GM12878 (cell line): ENCODE data around the gene CLEC2L. TPM values are rescaled to one million over a fixed set of nuclear protein-coding genes. Genes with fewer than 3 reads are reported as not detected.

ENCODE experiments used
- ATAC-seq: fragments of 200-7000 bp; cut with Tn5 transposase; 3 replicates; pipeline ENCODE4 v1.9.1; 2020; ENCODE audit warnings: mild to moderate bottlenecking, moderate library complexity
- BruUV-seq: library from RNA; stranded (reverse); fragments of 400-500 nt; replicated peaks from 2 replicates; lab custom pipeline; 2021; lab: Mats Ljungman, UMichigan
- CTCF ChIA-PET: fragments of 300-600 bp; sonication (Branson Sonifier 250); formaldehyde crosslinking; extraction: SDS; loops from one replicate; lab custom pipeline; 2021; ENCODE audit warnings: inconsistent platforms; lab: Yijun Ruan, JAX
- POLR2A ChIA-PET: fragments of 350-600 bp; formaldehyde crosslinking; extraction: SDS; loops from one replicate; lab custom pipeline; 2021; ENCODE audit warnings: inconsistent platforms; lab: Charles Lee
- RAD21 ChIA-PET: fragments of 300-600 bp; sonication (Branson Sonifier 250); formaldehyde crosslinking; loops from one replicate; lab custom pipeline; 2023; ENCODE audit warnings: antibody characterized with exemption; ENCODE audit not compliant: unreplicated experiment; lab: Charles Lee
- SMC1A ChIA-PET: fragments of 300-600 bp; sonication (Branson Sonifier 250); formaldehyde crosslinking; loops from one replicate; lab custom pipeline; 2023; ENCODE audit not compliant: unreplicated experiment, uncharacterized antibody; lab: Charles Lee
- DNase-seq: peaks from one replicate; pipeline ENCODE4 v3.0.0-alpha.2; 2011; ENCODE audit warnings: low read depth, low spot score
- FAIRE-seq: peaks from 3 replicates; lab custom pipeline; 2011; peaks lifted over from hg19 to GRCh38; lab: Jason Lieb, UNC
- H2AFZ ChIP-seq: 2 replicates; pipeline ENCODE4 v1.6.0; 2011; ENCODE audit warnings: low read depth, low read length, control low read depth; ENCODE audit not compliant: control insufficient read depth
- H3K27ac ChIP-seq: 2 replicates; pipeline ENCODE4 v1.5.1; 2011; ENCODE audit warnings: control low read depth; ENCODE audit not compliant: control insufficient read depth, insufficient read depth
- H3K27me3 ChIP-seq, 2 experiments: replicated peaks in 1 of 2; 2 replicates each; pipeline versions ENCODE4 v1.6.0 to v1.6.1; 2011; ENCODE audit warnings: low read length in 1 of 2; ENCODE audit not compliant: control insufficient read depth in 2 of 2, insufficient read depth in 2 of 2
- H3K36me3 ChIP-seq, 2 experiments: 2 replicates each; pipeline ENCODE4 v1.5.1; 2011; ENCODE audit warnings: low read length in 1 of 2; ENCODE audit not compliant: control insufficient read depth in 2 of 2, insufficient read depth in 2 of 2
- H3K4me1 ChIP-seq: 2 replicates; pipeline ENCODE4 v1.6.1; 2011; ENCODE audit warnings: mild to moderate bottlenecking, low read length, moderate library complexity, mixed read lengths; ENCODE audit not compliant: control insufficient read depth, insufficient read depth
- H3K4me2 ChIP-seq: 2 replicates; pipeline ENCODE4 v1.6.0; 2011; ENCODE audit warnings: control low read depth; ENCODE audit not compliant: control insufficient read depth, insufficient read depth
- H3K4me3 ChIP-seq: fragments of 200-600 bp; sonication (generic); 2 replicates; pipeline ENCODE4 v1.5.1; 2016
- H3K79me2 ChIP-seq: 2 replicates; pipeline ENCODE4 v1.6.0; 2011; ENCODE audit warnings: low read length; ENCODE audit not compliant: control insufficient read depth, insufficient read depth
- H3K9ac ChIP-seq: 2 replicates; pipeline ENCODE4 v1.8.0; 2011; ENCODE audit warnings: low read length, control low read depth, mixed read lengths; ENCODE audit not compliant: control insufficient read depth, insufficient read depth
- H3K9me3 ChIP-seq: replicated peaks from 3 replicates; pipeline ENCODE4 v1.5.1; 2011; ENCODE audit warnings: mild to moderate bottlenecking, low read length; ENCODE audit not compliant: control insufficient read depth, insufficient read depth
- H4K20me1 ChIP-seq: 2 replicates; pipeline ENCODE4 v1.6.0; 2011; ENCODE audit not compliant: control insufficient read depth, insufficient read depth
- CBFB ChIP-seq: IDR thresholded peaks from 2 replicates; pipeline ENCODE4 v1.6.1; 2016; ENCODE audit warnings: antibody characterized with exemption, low read depth
- CUX1 ChIP-seq: IDR thresholded peaks from 2 replicates; pipeline ENCODE4 v1.6.1; 2012; ENCODE audit warnings: improper control_type of control experiment, low read depth, low read length; ENCODE audit not compliant: insufficient replicate concordance
- KLF5 ChIP-seq: fragments of 450-650 bp; IDR thresholded peaks from 2 replicates; pipeline ENCODE4 v1.6.1; 2014; ENCODE audit warnings: mild to moderate bottlenecking; ENCODE audit not compliant: partially characterized antibody
- MTA2 ChIP-seq: fragments of 450-650 bp; IDR thresholded peaks from 2 replicates; pipeline ENCODE4 v1.6.1; 2016; ENCODE audit warnings: low read depth, mild to moderate bottlenecking, moderate library complexity
- RAD21 ChIP-seq: IDR thresholded peaks from 2 replicates; pipeline ENCODE4 v1.6.1; 2011; ENCODE audit warnings: mild to moderate bottlenecking, low read depth, low read length, moderate library complexity; ENCODE audit not compliant: insufficient read depth
- USF2 ChIP-seq: IDR thresholded peaks from 2 replicates; pipeline ENCODE4 v1.6.1; 2011; ENCODE audit warnings: low read depth, low read length, improper control_type of control experiment, borderline replicate concordance
- ZNF207 ChIP-seq: fragments of 450-650 bp; IDR thresholded peaks from 2 replicates; pipeline ENCODE4 v1.6.1; 2014; ENCODE audit warnings: antibody characterized with exemption, mild to moderate bottlenecking, borderline replicate concordance
- WGBS: methylation state at CpG from one replicate; pipeline ENCODE4 v1.1.6; 2016; ENCODE audit warnings: low lambda C conversion rate; ENCODE audit not compliant: insufficient replicate concordance, insufficient coverage; ENCODE audit errors: missing lambda C conversion rate; 5-methylcytosine and 5-hydroxymethylcytosine counted together
- in situ Hi-C: fragments of 300-500 bp; cut with MboI; formaldehyde crosslinking; loops from 9 replicates; pipeline ENCODE4 v1.14.3; 2018; ENCODE audit warnings: mixed read lengths
- intact Hi-C: fragments of 100-400 bp; cut with micrococcal nuclease; formaldehyde crosslinking; loops from one replicate; pipeline ENCODE4 v1.14.2; 2022; ENCODE audit not compliant: unreplicated experiment
- polyA plus RNA-seq, 11 experiments: library from polyadenylated mRNA; depleted of rRNA in 4 of 11; unstranded in 6 of 11; stranded (reverse) in 5 of 11; fragments of >200 nt; fragmentation: Nextera tagmentation in 4 of 11; fragmentation: Illumina TruSeq in 1 of 11; extraction: Ambion mirVana in 4 of 11; extraction: Trizol in 1 of 11; gene quantifications; 1 replicate in 1 of 11; 2 replicates in 10 of 11; pipeline versions ENCODE4 v1.2.1 to v1.2.3, GENCODE V29; 2011 to 2016; ENCODE audit warnings: inconsistent platforms in 2 of 11, missing spikeins in 2 of 11, low read depth in 1 of 11
- total RNA-seq, 4 experiments: library from RNA; depleted of rRNA in 3 of 4; stranded (reverse); fragments of >200 nt in 3 of 4; fragmentation: Illumina TruSeq in 1 of 4; extraction: Trizol in 1 of 4; gene quantifications; 2 replicates each; pipeline versions ENCODE4 v1.2.1 to v1.2.3, GENCODE V29; 2013 to 2021
- TF ChIP-seq, protein P1 (sequence below): IDR thresholded peaks from 2 replicates; pipeline ENCODE4 v1.6.1; 2012; ENCODE audit warnings: low read length, inconsistent platforms

CLEC2L gene
- total and polyA plus RNA-seq, 10 of the 15 experiments (the other 5 are each of a cell fraction or from before 2014, with no cell fraction given), result not detected

- Histone ChIP-seq H3K27me3 (peaks cover 0 to 3% of the 10 kb centered on the region in 2 experiments; a peak in 1 of 4 replicates), H3K27ac (no peak overlapping the region), H3K9me3 (no peaks in the 10 kb centered on the region), H3K4me1 (no peaks in the 10 kb centered on the region), H2AFZ (no peak overlapping the region), H4K20me1 (no peaks in the 10 kb centered on the region), H3K4me2 (no peak overlapping the region), H3K9ac (no peak overlapping the region), H3K4me3 (no peak overlapping the region), H3K36me3 (no peaks in the 10 kb centered on the region), H3K79me2 (no peaks in the 10 kb centered on the region)
- RAD21 ChIA-PET, result no interaction called here
- WGBS, result 59% methylated on average over 21 of the region's 21 CpGs
- BruUV-seq, result no TSS peak
- DNase-seq (no peak), FAIRE-seq (no peak), ATAC-seq (no peak)
- POLR2A ChIA-PET, result no interaction called here
- TF ChIP-seq CBFB, result no peak
- no peak for TF ChIP-seq ZNF207
- TF ChIP-seq MTA2, result no peak
- TF ChIP-seq RAD21, result no peak
- no peak for TF ChIP-seq CUX1
- TF ChIP-seq, protein P1, sequence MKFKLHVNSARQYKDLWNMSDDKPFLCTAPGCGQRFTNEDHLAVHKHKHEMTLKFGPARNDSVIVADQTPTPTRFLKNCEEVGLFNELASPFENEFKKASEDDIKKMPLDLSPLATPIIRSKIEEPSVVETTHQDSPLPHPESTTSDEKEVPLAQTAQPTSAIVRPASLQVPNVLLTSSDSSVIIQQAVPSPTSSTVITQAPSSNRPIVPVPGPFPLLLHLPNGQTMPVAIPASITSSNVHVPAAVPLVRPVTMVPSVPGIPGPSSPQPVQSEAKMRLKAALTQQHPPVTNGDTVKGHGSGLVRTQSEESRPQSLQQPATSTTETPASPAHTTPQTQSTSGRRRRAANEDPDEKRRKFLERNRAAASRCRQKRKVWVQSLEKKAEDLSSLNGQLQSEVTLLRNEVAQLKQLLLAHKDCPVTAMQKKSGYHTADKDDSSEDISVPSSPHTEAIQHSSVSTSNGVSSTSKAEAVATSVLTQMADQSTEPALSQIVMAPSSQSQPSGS, result no peak
- no peak for TF ChIP-seq KLF5
- no peak for TF ChIP-seq USF2
- in situ Hi-C loops, result no loop called here
- SMC1A ChIA-PET, result no interaction called here
- intact Hi-C loops, result no loop called here
- CTCF ChIA-PET, result interaction anchor here (0.9 kb wide), 1 partner anchor 107 kb away, joined by 3 read pairs; no protein-coding TSS in a partner anchor
Observed at GRCh38 chr7:139541600-139542307, 18.3 kb downstream of the CLEC2L start.
